ENCODE measurements around the gene KLHL35. TPM values are rescaled to one million over a fixed set of nuclear protein-coding genes. Genes with fewer than 3 reads are reported as not detected.

KLHL35 gene
- total and polyA plus RNA-seq, 2 experiments from 2014 or later, result 0.10 to 0.28 TPM

DNA sequence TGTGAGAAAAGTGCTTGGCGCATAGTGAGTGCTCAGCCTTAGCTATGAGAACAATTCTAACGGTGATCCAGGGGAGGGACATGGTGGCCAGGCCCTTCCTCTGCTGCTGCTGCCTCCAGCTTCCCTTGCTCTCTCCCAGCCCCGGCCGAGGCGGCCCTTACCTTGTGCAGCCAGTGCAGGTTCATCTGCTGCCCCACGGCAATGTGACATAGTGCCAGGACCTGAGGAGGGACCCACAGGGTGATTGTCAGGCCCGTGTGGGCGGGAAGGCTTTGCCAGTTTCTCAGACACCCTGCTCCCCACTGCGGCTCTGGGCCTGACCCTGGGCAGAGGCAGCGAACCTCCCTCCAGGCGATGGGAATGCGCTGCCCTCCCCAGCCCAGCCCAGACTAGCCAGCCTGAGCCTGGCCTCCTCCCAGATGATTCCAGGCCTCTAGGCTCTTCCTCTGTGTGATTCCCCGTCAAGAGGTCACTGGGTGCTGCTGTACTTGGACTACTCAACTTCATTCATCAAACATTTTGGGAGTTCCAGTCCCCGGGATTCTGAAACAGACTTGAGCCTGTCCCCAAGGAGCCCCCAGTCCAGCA lies 23.7 kb upstream of the KLHL35 start:
- DNase-seq (ENCODE audit: low spot score), result no peak
- TF ChIP-seq POLR2AphosphoS5 (IDR thresholded peaks at IDR 0.05; ENCODE audit: low read depth), result no peak
- TF ChIP-seq JUNB (IDR thresholded peaks at IDR 0.05; ENCODE audit: unreplicated experiment), result no peak
- TF ChIP-seq EZH2 (IDR thresholded peaks at IDR 0.05; ENCODE audit: low read depth, unreplicated experiment), result no peak
- no peak for TF ChIP-seq EZH2phosphoT487 (IDR thresholded peaks at IDR 0.05; ENCODE audit: unreplicated experiment)
- TF ChIP-seq, protein P1, sequence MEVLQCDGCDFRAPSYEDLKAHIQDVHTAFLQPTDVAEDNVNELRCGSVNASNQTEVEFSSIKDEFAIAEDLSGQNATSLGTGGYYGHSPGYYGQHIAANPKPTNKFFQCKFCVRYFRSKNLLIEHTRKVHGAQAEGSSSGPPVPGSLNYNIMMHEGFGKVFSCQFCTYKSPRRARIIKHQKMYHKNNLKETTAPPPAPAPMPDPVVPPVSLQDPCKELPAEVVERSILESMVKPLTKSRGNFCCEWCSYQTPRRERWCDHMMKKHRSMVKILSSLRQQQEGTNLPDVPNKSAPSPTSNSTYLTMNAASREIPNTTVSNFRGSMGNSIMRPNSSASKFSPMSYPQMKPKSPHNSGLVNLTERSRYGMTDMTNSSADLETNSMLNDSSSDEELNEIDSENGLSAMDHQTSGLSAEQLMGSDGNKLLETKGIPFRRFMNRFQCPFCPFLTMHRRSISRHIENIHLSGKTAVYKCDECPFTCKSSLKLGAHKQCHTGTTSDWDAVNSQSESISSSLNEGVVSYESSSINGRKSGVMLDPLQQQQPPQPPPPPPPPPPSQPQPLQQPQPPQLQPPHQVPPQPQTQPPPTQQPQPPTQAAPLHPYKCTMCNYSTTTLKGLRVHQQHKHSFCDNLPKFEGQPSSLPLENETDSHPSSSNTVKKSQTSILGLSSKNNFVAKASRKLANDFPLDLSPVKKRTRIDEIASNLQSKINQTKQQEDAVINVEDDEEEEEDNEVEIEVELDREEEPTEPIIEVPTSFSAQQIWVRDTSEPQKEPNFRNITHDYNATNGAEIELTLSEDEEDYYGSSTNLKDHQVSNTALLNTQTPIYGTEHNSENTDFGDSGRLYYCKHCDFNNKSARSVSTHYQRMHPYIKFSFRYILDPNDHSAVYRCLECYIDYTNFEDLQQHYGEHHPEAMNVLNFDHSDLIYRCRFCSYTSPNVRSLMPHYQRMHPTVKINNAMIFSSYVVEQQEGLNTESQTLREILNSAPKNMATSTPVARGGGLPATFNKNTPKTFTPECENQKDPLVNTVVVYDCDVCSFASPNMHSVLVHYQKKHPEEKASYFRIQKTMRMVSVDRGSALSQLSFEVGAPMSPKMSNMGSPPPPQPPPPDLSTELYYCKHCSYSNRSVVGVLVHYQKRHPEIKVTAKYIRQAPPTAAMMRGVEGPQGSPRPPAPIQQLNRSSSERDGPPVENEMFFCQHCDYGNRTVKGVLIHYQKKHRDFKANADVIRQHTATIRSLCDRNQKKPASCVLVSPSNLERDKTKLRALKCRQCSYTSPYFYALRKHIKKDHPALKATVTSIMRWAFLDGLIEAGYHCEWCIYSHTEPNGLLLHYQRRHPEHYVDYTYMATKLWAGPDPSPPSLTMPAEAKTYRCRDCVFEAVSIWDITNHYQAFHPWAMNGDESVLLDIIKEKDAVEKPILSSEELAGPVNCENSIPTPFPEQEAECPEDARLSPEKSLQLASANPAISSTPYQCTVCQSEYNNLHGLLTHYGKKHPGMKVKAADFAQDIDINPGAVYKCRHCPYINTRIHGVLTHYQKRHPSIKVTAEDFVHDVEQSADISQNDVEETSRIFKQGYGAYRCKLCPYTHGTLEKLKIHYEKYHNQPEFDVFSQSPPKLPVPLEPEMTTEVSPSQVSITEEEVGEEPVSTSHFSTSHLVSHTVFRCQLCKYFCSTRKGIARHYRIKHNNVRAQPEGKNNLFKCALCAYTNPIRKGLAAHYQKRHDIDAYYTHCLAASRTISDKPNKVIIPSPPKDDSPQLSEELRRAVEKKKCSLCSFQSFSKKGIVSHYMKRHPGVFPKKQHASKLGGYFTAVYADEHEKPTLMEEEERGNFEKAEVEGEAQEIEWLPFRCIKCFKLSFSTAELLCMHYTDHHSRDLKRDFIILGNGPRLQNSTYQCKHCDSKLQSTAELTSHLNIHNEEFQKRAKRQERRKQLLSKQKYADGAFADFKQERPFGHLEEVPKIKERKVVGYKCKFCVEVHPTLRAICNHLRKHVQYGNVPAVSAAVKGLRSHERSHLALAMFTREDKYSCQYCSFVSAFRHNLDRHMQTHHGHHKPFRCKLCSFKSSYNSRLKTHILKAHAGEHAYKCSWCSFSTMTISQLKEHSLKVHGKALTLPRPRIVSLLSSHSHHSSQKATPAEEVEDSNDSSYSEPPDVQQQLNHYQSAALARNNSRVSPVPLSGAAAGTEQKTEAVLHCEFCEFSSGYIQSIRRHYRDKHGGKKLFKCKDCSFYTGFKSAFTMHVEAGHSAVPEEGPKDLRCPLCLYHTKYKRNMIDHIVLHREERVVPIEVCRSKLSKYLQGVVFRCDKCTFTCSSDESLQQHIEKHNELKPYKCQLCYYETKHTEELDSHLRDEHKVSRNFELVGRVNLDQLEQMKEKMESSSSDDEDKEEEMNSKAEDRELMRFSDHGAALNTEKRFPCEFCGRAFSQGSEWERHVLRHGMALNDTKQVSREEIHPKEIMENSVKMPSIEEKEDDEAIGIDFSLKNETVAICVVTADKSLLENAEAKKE (CRISPR knock-in tag; IDR thresholded peaks at IDR 0.05), result no peak
- TF ChIP-seq CREB1 (CRISPR knock-in tag; IDR thresholded peaks at IDR 0.05; ENCODE audit: low read depth), result no peak
- TF ChIP-seq STAT1 (IDR thresholded peaks at IDR 0.05; ENCODE audit: unreplicated experiment), result no peak
- TF ChIP-seq, protein P2, sequence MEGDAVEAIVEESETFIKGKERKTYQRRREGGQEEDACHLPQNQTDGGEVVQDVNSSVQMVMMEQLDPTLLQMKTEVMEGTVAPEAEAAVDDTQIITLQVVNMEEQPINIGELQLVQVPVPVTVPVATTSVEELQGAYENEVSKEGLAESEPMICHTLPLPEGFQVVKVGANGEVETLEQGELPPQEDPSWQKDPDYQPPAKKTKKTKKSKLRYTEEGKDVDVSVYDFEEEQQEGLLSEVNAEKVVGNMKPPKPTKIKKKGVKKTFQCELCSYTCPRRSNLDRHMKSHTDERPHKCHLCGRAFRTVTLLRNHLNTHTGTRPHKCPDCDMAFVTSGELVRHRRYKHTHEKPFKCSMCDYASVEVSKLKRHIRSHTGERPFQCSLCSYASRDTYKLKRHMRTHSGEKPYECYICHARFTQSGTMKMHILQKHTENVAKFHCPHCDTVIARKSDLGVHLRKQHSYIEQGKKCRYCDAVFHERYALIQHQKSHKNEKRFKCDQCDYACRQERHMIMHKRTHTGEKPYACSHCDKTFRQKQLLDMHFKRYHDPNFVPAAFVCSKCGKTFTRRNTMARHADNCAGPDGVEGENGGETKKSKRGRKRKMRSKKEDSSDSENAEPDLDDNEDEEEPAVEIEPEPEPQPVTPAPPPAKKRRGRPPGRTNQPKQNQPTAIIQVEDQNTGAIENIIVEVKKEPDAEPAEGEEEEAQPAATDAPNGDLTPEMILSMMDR (conservative IDR thresholded peaks at IDR 0.05; ENCODE audit: low read depth in 2 of 2), result no peak
- no peak for TF ChIP-seq NANOG (IDR thresholded peaks at IDR 0.05; ENCODE audit: borderline replicate concordance)
- TF ChIP-seq, protein P3, sequence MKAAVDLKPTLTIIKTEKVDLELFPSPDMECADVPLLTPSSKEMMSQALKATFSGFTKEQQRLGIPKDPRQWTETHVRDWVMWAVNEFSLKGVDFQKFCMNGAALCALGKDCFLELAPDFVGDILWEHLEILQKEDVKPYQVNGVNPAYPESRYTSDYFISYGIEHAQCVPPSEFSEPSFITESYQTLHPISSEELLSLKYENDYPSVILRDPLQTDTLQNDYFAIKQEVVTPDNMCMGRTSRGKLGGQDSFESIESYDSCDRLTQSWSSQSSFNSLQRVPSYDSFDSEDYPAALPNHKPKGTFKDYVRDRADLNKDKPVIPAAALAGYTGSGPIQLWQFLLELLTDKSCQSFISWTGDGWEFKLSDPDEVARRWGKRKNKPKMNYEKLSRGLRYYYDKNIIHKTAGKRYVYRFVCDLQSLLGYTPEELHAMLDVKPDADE (IDR thresholded peaks at IDR 0.05), result no peak
- TF ChIP-seq, protein P4, sequence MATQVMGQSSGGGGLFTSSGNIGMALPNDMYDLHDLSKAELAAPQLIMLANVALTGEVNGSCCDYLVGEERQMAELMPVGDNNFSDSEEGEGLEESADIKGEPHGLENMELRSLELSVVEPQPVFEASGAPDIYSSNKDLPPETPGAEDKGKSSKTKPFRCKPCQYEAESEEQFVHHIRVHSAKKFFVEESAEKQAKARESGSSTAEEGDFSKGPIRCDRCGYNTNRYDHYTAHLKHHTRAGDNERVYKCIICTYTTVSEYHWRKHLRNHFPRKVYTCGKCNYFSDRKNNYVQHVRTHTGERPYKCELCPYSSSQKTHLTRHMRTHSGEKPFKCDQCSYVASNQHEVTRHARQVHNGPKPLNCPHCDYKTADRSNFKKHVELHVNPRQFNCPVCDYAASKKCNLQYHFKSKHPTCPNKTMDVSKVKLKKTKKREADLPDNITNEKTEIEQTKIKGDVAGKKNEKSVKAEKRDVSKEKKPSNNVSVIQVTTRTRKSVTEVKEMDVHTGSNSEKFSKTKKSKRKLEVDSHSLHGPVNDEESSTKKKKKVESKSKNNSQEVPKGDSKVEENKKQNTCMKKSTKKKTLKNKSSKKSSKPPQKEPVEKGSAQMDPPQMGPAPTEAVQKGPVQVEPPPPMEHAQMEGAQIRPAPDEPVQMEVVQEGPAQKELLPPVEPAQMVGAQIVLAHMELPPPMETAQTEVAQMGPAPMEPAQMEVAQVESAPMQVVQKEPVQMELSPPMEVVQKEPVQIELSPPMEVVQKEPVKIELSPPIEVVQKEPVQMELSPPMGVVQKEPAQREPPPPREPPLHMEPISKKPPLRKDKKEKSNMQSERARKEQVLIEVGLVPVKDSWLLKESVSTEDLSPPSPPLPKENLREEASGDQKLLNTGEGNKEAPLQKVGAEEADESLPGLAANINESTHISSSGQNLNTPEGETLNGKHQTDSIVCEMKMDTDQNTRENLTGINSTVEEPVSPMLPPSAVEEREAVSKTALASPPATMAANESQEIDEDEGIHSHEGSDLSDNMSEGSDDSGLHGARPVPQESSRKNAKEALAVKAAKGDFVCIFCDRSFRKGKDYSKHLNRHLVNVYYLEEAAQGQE (IDR thresholded peaks at IDR 0.05; ENCODE audit: unreplicated experiment), result no peak
- TF ChIP-seq ZNF114 (CRISPR knock-in tag; IDR thresholded peaks at IDR 0.05), result no peak
- no peaks in the 10 kb centered on the region for H4K20me1 ChIP-seq (replicated peaks; ENCODE audit: insufficient read depth)
- no peaks in the 10 kb centered on the region for H3K36me3 ChIP-seq (ENCODE audit: insufficient read depth)
- no peaks in the 10 kb centered on the region for H3K79me2 ChIP-seq (replicated peaks; ENCODE audit: insufficient read depth)
- Mint-ChIP-seq H3K27ac (no peak overlapping the region), H3K4me1 (peaks cover 17% of the 10 kb centered on the region), H3K36me3 (ENCODE audit: low read depth) (no peaks in the 10 kb centered on the region), H3K27me3 (ENCODE audit: insufficient read depth, low read depth, poor library complexity) (peaks cover 4% of the 10 kb centered on the region), H3K9me3 (no peaks in the 10 kb centered on the region), H3K4me3 (no peak overlapping the region)
- H3K4me3 ChIP-seq, result no peak overlapping the region
- H2AFZ ChIP-seq, result peak overlapping the region; percentile 43; the same call in 1 of the 2 replicates
- no peaks in the 10 kb centered on the region for H3K9me2 ChIP-seq (ENCODE audit: insufficient read depth)
- H3K4me2 ChIP-seq, result no peak overlapping the region
- peak; percentile 34; the same call in 2 of the 3 replicates for ATAC-seq
- no peaks in the 10 kb centered on the region for H3F3A ChIP-seq (replicated peaks; ENCODE audit: low read depth)
- no peak overlapping the region for H3K27ac ChIP-seq (ENCODE audit: low read depth)
- no peaks in the 10 kb centered on the region for H3K27me3 ChIP-seq (ENCODE audit: insufficient read depth)
- H3K4me1 ChIP-seq (ENCODE audit: insufficient read depth), result no peaks in the 10 kb centered on the region; the same call in 1 of the 2 replicates

All from GM23338 (cell line).